Stimulated activated naive B cell treated with anti-CD40 and anti-IgM and Interleukin-4, amounts not matched to agents 10 μg/mL and 1 μg/mL and 100 μg/mL, for 72 hours (primary cell): ENCODE results near the gene UCK1.

Source experiments
- ATAC-seq, 2 donors: fragments of 150-1000 bp; cut with Tn5 transposase; replicated peaks; 2 replicates each; pipeline ENCODE4 v1.10.0; 2021; ENCODE audit warnings: moderate library complexity in 1 of 2
- DNase-seq: peaks from one replicate; pipeline ENCODE4 v3.0.0; 2021
- H3K27ac Mint-ChIP-seq: one replicate; pipeline ENCODE4 v1.8.0; 2022; ENCODE audit warnings: mild to moderate bottlenecking, mixed read lengths
- H3K27me3 Mint-ChIP-seq, 2 donors: one replicate each; pipeline ENCODE4 v1.8.0; 2022; ENCODE audit warnings: mixed read lengths in 2 of 2
- H3K36me3 Mint-ChIP-seq, 2 donors: one replicate each; pipeline ENCODE4 v1.8.0; 2022; ENCODE audit warnings: mixed read lengths in 2 of 2, mild to moderate bottlenecking in 1 of 2
- H3K4me1 Mint-ChIP-seq, 2 donors: one replicate each; pipeline ENCODE4 v1.8.0; 2022; ENCODE audit warnings: mixed read lengths in 2 of 2, mild to moderate bottlenecking in 1 of 2
- H3K4me3 Mint-ChIP-seq, 2 donors: one replicate each; pipeline ENCODE4 v1.8.0; 2022; ENCODE audit warnings: mild to moderate bottlenecking in 2 of 2, mixed read lengths in 2 of 2, moderate library complexity in 1 of 2
- H3K9me3 Mint-ChIP-seq, 2 donors: one replicate each; pipeline ENCODE4 v1.8.0; 2022; ENCODE audit warnings: mixed read lengths in 2 of 2, mild to moderate bottlenecking in 1 of 2

Gene UCK1

GRCh38 chr9:131545003-131545785 lies 14.1 kb upstream of the UCK1 start, which contains the start of gene PRRT1B:
Gene PRRT1B, plus strand, starts transcription at chr9:131545523. Its CDS starts 93 bp downstream, at chr9:131545616.
- Mint-ChIP-seq H3K27me3 (peaks cover 40 to 51% of the 10 kb centered on the region in 2 donors), H3K36me3 (peaks cover 16 to 45% of the 10 kb centered on the region in 2 donors), H3K4me1 (peaks cover 6 to 13% of the 10 kb centered on the region in 2 donors), H3K4me3 (peak within 1 kb of the TSS; percentile 63 to 76), H3K9me3 (peaks cover 20 to 26% of the 10 kb centered on the region in 2 donors), H3K27ac (no peak within 1 kb of the TSS)
- no peak for ATAC-seq
- DNase-seq, result no peak

- Mint-ChIP-seq H3K27me3 (peaks cover 20 to 31% of the 10 kb centered on the region in 2 donors), H3K27ac (no peak overlapping the region), H3K4me3 (no peak overlapping the region), H3K4me1 (peaks cover 6 to 13% of the 10 kb centered on the region in 2 donors), H3K36me3 (peaks cover 9 to 27% of the 10 kb centered on the region in 2 donors), H3K9me3 (peaks cover 13 to 16% of the 10 kb centered on the region in 2 donors)
- no peak for ATAC-seq
- DNase-seq, result no peak
Observed at GRCh38 chr9:131543141-131543540, 12.1 kb upstream of the UCK1 start.

GRCh38 chr9:131539223-131539923 lies 8.3 kb upstream of the UCK1 start:
- ATAC-seq (no peak), DNase-seq (no peak)
- Mint-ChIP-seq H3K27me3 (peaks cover 1 to 2% of the 10 kb centered on the region in 2 donors), H3K4me1 (peaks cover 6 to 7% of the 10 kb centered on the region in 2 donors), H3K36me3 (peaks cover 6 to 15% of the 10 kb centered on the region in 2 donors), H3K4me3 (no peak overlapping the region), H3K27ac (no peak overlapping the region), H3K9me3 (peaks cover 9 to 12% of the 10 kb centered on the region in 2 donors)

GRCh38 chr9:131537946-131538345 lies 6.9 kb upstream of the UCK1 start:
- no peak overlapping the region for H3K4me3 Mint-ChIP-seq
- no peak for ATAC-seq

GRCh38 chr9:131534721-131535237 lies 3.7 kb upstream of the UCK1 start:
- Mint-ChIP-seq H3K9me3 (no peaks in the 10 kb centered on the region), H3K36me3 (peaks cover 0 to 3% of the 10 kb centered on the region in 2 donors), H3K27me3 (no peaks in the 10 kb centered on the region), H3K27ac (peak overlapping the region; percentile 76), H3K4me1 (peaks cover 13 to 25% of the 10 kb centered on the region in 2 donors), H3K4me3 (peak overlapping the region; percentile 29 to 55)
- peak; percentile 57 to 66 for ATAC-seq
- DNase-seq, result no peak

More at GRCh38 chr9:131537946-131538345, 6.9 kb upstream of the UCK1 start:
- Mint-ChIP-seq H3K36me3 (peaks cover 2 to 5% of the 10 kb centered on the region in 2 donors), H3K27me3 (no peaks in the 10 kb centered on the region), H3K9me3 (peaks cover 3 to 4% of the 10 kb centered on the region in 2 donors), H3K4me1 (peaks cover 7 to 11% of the 10 kb centered on the region in 2 donors), H3K27ac (no peak overlapping the region)
- no peak for DNase-seq

GRCh38 chr9:131530546-131530919 lies 530 bp downstream of the UCK1 start:
- no peaks in the 10 kb centered on the region for H3K9me3 Mint-ChIP-seq
- H3K4me3 Mint-ChIP-seq, result peak overlapping the region; percentile 85 to 88
- H3K4me1 Mint-ChIP-seq, result peaks cover 17 to 40% of the 10 kb centered on the region in 2 donors
- no peak for DNase-seq
- no peaks in the 10 kb centered on the region for H3K27me3 Mint-ChIP-seq
- peak; percentile 33 to 39 for ATAC-seq
- H3K36me3 Mint-ChIP-seq, result peaks cover 26 to 27% of the 10 kb centered on the region in 2 donors
- H3K27ac Mint-ChIP-seq, result peak overlapping the region; percentile 89

- ATAC-seq (no peak), DNase-seq (no peak)
- Mint-ChIP-seq H3K4me3 (peak overlapping the region; percentile 85 to 88), H3K27me3 (no peaks in the 10 kb centered on the region), H3K4me1 (peaks cover 16 to 39% of the 10 kb centered on the region in 2 donors), H3K27ac (peak overlapping the region; percentile 89), H3K36me3 (peaks cover 27 to 28% of the 10 kb centered on the region in 2 donors), H3K9me3 (no peaks in the 10 kb centered on the region)
Observed at GRCh38 chr9:131529597-131530545, 1.2 kb downstream of the UCK1 start.

- Mint-ChIP-seq H3K4me3 (no peak overlapping the region), H3K9me3 (no peaks in the 10 kb centered on the region), H3K27me3 (no peaks in the 10 kb centered on the region), H3K4me1 (peaks cover 11 to 35% of the 10 kb centered on the region in 2 donors), H3K36me3 (peaks cover 30 to 32% of the 10 kb centered on the region in 2 donors), H3K27ac (no peak overlapping the region)
- DNase-seq (no peak), ATAC-seq (no peak)
Observed at GRCh38 chr9:131528886-131529505, 2.1 kb downstream of the UCK1 start.

GRCh38 chr9:131528186-131528585 lies 2.9 kb downstream of the UCK1 start:
- no peaks in the 10 kb centered on the region for H3K27me3 Mint-ChIP-seq
- H3K4me1 Mint-ChIP-seq, result peaks cover 11 to 34% of the 10 kb centered on the region in 2 donors
- DNase-seq (no peak), ATAC-seq (no peak)
- H3K27ac Mint-ChIP-seq, result no peak overlapping the region
- H3K36me3 Mint-ChIP-seq, result peaks cover 32% of the 10 kb centered on the region in 2 donors
- H3K4me3 Mint-ChIP-seq, result no peak overlapping the region
- no peaks in the 10 kb centered on the region for H3K9me3 Mint-ChIP-seq

GRCh38 chr9:131525643-131526565 lies 5.2 kb downstream of the UCK1 start:
- H3K27ac Mint-ChIP-seq, result peak overlapping the region; percentile 25
- DNase-seq, result no peak
- no peak for ATAC-seq
- no peaks in the 10 kb centered on the region for H3K27me3 Mint-ChIP-seq
- no peaks in the 10 kb centered on the region for H3K9me3 Mint-ChIP-seq
- H3K36me3 Mint-ChIP-seq, result peaks cover 40 to 44% of the 10 kb centered on the region in 2 donors
- no peak overlapping the region for H3K4me3 Mint-ChIP-seq
- peaks cover 9 to 28% of the 10 kb centered on the region in 2 donors for H3K4me1 Mint-ChIP-seq

- H3K4me3 Mint-ChIP-seq, result no peak overlapping the region
- ATAC-seq (no peak), DNase-seq (no peak)
- no peaks in the 10 kb centered on the region for H3K27me3 Mint-ChIP-seq
- no peaks in the 10 kb centered on the region for H3K9me3 Mint-ChIP-seq
- H3K4me1 Mint-ChIP-seq, result peaks cover 5 to 20% of the 10 kb centered on the region in 2 donors
- no peak overlapping the region for H3K27ac Mint-ChIP-seq
- H3K36me3 Mint-ChIP-seq, result peaks cover 43 to 47% of the 10 kb centered on the region in 2 donors
Observed at GRCh38 chr9:131524665-131525315, 6.3 kb downstream of the UCK1 start.
